ENCODE results near the gene OGN. TPM values are rescaled to one million over a fixed set of nuclear protein-coding genes. Genes with fewer than 3 reads are reported as not detected.

OGN gene
- polyA plus RNA-seq, 2 of the 4 experiments (the other 2 are of a cell fraction) = not detected

DNA sequence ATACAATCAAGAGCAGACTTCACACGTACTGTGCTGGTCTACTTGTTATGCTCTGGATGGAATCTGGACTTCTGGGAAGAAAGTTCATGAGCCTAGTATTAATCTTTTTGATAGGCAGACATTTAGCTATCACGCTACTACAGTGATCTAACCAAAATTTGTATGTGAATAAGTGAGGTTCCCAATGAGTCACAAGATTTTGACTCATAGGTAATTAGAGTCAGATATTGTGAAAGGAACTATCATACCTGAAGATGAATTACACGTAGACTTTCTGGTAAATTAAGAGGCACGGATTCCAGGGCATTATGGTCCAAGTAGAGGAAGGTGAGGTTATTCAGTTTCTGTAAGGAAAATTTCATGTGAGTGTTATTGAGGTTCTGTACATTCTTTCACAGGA, 18.4 kb downstream of the OGN start:
- peaks cover 16% of the 10 kb centered on the region; the same call in 2 of the 3 replicates for H3K4me1 ChIP-seq
- ChIA-PET CTCF (interaction anchor here (0.6 to 2.1 kb wide), 2 partner anchors 9 to 66 kb away, joined by 5 to 6 read pairs; no protein-coding TSS in a partner anchor), POLR2A (no interaction called here)
- DNase-seq (ENCODE audit: low read depth in 1 of 2, low spot score in 1 of 2) = no peak
- 89% methylated on average over 4 of the region's 4 CpGs for WGBS (ENCODE audit: missing lambda C conversion rate)
- no peak overlapping the region for H3K4me2 ChIP-seq
- no peak overlapping the region for H3K4me3 ChIP-seq
- H3K27ac ChIP-seq = no peak overlapping the region
- H3K9me3 ChIP-seq = no peaks in the 10 kb centered on the region
- FAIRE-seq = no peak
- no peak for ATAC-seq
- TF ChIP-seq RNF2 (IDR thresholded peaks at IDR 0.05; ENCODE audit: borderline replicate concordance, low read depth) = no peak
- TF ChIP-seq, protein P1, sequence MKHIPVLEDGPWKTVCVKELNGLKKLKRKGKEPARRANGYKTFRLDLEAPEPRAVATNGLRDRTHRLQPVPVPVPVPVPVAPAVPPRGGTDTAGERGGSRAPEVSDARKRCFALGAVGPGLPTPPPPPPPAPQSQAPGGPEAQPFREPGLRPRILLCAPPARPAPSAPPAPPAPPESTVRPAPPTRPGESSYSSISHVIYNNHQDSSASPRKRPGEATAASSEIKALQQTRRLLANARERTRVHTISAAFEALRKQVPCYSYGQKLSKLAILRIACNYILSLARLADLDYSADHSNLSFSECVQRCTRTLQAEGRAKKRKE (CRISPR knock-in tag; IDR thresholded peaks at IDR 0.05; ENCODE audit: low read depth) = no peak
- TF ChIP-seq ZC3H11A (IDR thresholded peaks at IDR 0.05) = no peak
- no peak for TF ChIP-seq HOXB13 (CRISPR knock-in tag; IDR thresholded peaks at IDR 0.05; ENCODE audit: low read depth)
- TF ChIP-seq HEYL (CRISPR knock-in tag; IDR thresholded peaks at IDR 0.05) = no peak
- TF ChIP-seq FOSL2 (IDR thresholded peaks at IDR 0.05) = no peak
- peak; percentile 38; the same call in 1 of the 2 replicates for TF ChIP-seq FOSL2 (CRISPR knock-in tag; IDR thresholded peaks at IDR 0.05)
- no peak for TF ChIP-seq NPAS2 (CRISPR knock-in tag; IDR thresholded peaks at IDR 0.05; ENCODE audit: borderline replicate concordance)
- no peak for TF ChIP-seq JUN (IDR thresholded peaks at IDR 0.05)

DNA sequence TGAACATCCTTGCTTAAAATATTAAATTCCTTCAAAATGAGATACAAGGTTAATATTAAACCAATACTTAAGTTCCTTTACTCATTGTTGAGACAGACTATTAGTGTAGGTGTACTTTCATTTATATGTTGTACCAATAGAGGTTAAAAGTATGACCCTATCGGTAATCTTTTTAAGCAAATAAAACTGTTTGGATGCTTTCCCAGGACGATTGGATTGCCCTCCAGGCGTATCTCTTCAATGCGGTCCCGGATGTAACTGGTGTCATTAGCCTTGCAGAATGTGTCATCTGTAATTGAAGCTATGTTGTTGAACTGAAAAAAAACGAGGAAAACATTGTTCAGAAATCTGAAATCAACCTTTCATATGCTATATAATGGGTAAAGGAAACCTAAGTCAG, 18.9 kb downstream of the OGN start:
- DNase-seq (ENCODE audit: low read depth in 1 of 2, low spot score in 1 of 2) = no peak
- H3K4me2 ChIP-seq = peak overlapping the region; percentile 16; the same call in 1 of the 3 replicates
- TF ChIP-seq ZSCAN20 (CRISPR knock-in tag; IDR thresholded peaks at IDR 0.05) (no peak), CHD2 (IDR thresholded peaks at IDR 0.05; ENCODE audit: low read length, partially characterized antibody) (no peak), CEBPB (IDR thresholded peaks at IDR 0.05) (no peak), EHMT2 (IDR thresholded peaks at IDR 0.05; ENCODE audit: low read depth) (no peak), JUN (IDR thresholded peaks at IDR 0.05) (no peak), ZNF302 (CRISPR knock-in tag; IDR thresholded peaks at IDR 0.05) (no peak), HEYL (CRISPR knock-in tag; IDR thresholded peaks at IDR 0.05) (no peak), ZC3H11A (IDR thresholded peaks at IDR 0.05) (no peak), CBX8 (IDR thresholded peaks at IDR 0.05) (no peak), KDM5A (IDR thresholded peaks at IDR 0.05) (no peak), ESRRA (IDR thresholded peaks at IDR 0.05; ENCODE audit: borderline replicate concordance, low read length) (no peak), FOSB (CRISPR knock-in tag; IDR thresholded peaks at IDR 0.05) (no peak), HOXB13 (CRISPR knock-in tag; IDR thresholded peaks at IDR 0.05; ENCODE audit: low read depth) (no peak), POLR2AphosphoS2 (conservative IDR thresholded peaks at IDR 0.05; ENCODE audit: low read length) (no peak), SMC3 (IDR thresholded peaks at IDR 0.05) (no peak), MAFK (IDR thresholded peaks at IDR 0.05; ENCODE audit: partially characterized antibody) (no peak)
- TF ChIP-seq, protein P2, sequence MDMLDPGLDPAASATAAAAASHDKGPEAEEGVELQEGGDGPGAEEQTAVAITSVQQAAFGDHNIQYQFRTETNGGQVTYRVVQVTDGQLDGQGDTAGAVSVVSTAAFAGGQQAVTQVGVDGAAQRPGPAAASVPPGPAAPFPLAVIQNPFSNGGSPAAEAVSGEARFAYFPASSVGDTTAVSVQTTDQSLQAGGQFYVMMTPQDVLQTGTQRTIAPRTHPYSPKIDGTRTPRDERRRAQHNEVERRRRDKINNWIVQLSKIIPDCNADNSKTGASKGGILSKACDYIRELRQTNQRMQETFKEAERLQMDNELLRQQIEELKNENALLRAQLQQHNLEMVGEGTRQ (IDR thresholded peaks at IDR 0.05) = no peak
- TF ChIP-seq, protein P3, sequence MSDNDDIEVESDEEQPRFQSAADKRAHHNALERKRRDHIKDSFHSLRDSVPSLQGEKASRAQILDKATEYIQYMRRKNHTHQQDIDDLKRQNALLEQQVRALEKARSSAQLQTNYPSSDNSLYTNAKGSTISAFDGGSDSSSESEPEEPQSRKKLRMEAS (IDR thresholded peaks at IDR 0.05) = no peak
- TF ChIP-seq, protein P4, sequence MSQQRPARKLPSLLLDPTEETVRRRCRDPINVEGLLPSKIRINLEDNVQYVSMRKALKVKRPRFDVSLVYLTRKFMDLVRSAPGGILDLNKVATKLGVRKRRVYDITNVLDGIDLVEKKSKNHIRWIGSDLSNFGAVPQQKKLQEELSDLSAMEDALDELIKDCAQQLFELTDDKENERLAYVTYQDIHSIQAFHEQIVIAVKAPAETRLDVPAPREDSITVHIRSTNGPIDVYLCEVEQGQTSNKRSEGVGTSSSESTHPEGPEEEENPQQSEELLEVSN (IDR thresholded peaks at IDR 0.05; ENCODE audit: borderline replicate concordance, low read depth) = no peak
- TF ChIP-seq, protein P5, sequence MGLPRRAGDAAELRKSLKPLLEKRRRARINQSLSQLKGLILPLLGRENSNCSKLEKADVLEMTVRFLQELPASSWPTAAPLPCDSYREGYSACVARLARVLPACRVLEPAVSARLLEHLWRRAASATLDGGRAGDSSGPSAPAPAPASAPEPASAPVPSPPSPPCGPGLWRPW (IDR thresholded peaks at IDR 0.05) = no peak
- ChIA-PET POLR2A (no interaction called here), CTCF (interaction anchor here (0.6 to 2.1 kb wide), 2 partner anchors 9 to 65 kb away, joined by 5 to 6 read pairs; no protein-coding TSS in a partner anchor)
- FAIRE-seq = no peak
- H3K27ac ChIP-seq = no peak overlapping the region
- H3K9me3 ChIP-seq = no peaks in the 10 kb centered on the region
- no peak for ATAC-seq
- H3K4me1 ChIP-seq = peaks cover 16% of the 10 kb centered on the region; the same call in 2 of the 3 replicates
- 38% methylated on average over 6 of the region's 6 CpGs for WGBS (ENCODE audit: missing lambda C conversion rate)
- H3K4me3 ChIP-seq = no peak overlapping the region

Data from A549 (cell line).